HL-60 (cell line): ENCODE data around the gene SLC12A3.

ENCODE experiments used
- DNase-seq, 2 experiments: peaks; one replicate each; pipeline ENCODE4 v3.0.0-alpha.2; 2010 to 2020; ENCODE audit warnings: low read depth in 1 of 2, low spot score in 1 of 2
- H3K27ac ChIP-seq: fragments of 250-450 bp; sonication (Bioruptor Pico); replicated peaks from 2 replicates; pipeline ENCODE4 v1.5.1; 2020; ENCODE audit warnings: mild to moderate bottlenecking, moderate library complexity
- H3K27me3 ChIP-seq: fragments of 250-450 bp; sonication (Bioruptor Pico); 2 replicates; pipeline ENCODE4 v1.5.1; 2021; ENCODE audit warnings: mild to moderate bottlenecking, moderate library complexity; ENCODE audit not compliant: insufficient read depth, poor library complexity, severe bottlenecking
- H3K4me3 ChIP-seq: replicated peaks from 2 replicates; pipeline ENCODE4 v1.5.1; 2011; ENCODE audit warnings: mild to moderate bottlenecking, control low read depth, low read length; ENCODE audit not compliant: insufficient read depth
- GABPA ChIP-seq: IDR thresholded peaks from 2 replicates; pipeline ENCODE4 v1.6.1; 2012; ENCODE audit warnings: low read depth
- POLR2AphosphoS5 ChIP-seq: IDR thresholded peaks from 2 replicates; pipeline ENCODE4 v1.6.1; 2012; ENCODE audit warnings: low read depth
- SPI1 ChIP-seq: IDR thresholded peaks from 2 replicates; pipeline ENCODE4 v1.6.1; 2012; ENCODE audit warnings: low read depth, mild to moderate bottlenecking, borderline replicate concordance
- TF ChIP-seq, protein P1 (sequence below): IDR thresholded peaks from 2 replicates; pipeline ENCODE4 v1.6.1; 2012; ENCODE audit warnings: low read depth; ENCODE audit not compliant: insufficient replicate concordance
- TF ChIP-seq, protein P2 (sequence below): IDR thresholded peaks from one replicate; pipeline ENCODE4 v1.5.1; 2011; ENCODE audit warnings: low read length, control low read depth, inconsistent platforms; ENCODE audit not compliant: insufficient read depth

Gene SLC12A3

DNA sequence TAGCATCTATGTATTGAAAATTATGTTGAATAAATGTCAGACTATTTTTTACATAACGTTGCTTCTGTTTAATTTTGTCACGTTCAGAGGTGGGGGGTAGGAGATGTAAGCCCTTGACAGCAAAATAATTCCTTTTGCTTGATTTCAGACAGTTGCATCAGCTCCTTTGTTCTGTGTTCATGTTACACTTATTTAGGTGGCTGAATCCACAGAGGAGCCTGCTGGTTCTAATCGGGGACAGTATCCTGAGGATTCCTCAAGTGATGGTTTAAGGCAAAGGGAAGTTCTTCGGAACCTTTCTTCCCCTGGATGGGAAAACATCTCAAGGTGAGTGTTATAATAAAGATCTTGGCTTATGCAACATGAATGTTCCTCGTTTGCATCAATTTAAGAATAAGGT is 71.5 kb downstream of the SLC12A3 start:
- no peak for TF ChIP-seq SPI1
- no peaks in the 10 kb centered on the region for H3K27me3 ChIP-seq
- no peak for DNase-seq
- H3K4me3 ChIP-seq: no peak overlapping the region
- H3K27ac ChIP-seq: no peak overlapping the region

DNA sequence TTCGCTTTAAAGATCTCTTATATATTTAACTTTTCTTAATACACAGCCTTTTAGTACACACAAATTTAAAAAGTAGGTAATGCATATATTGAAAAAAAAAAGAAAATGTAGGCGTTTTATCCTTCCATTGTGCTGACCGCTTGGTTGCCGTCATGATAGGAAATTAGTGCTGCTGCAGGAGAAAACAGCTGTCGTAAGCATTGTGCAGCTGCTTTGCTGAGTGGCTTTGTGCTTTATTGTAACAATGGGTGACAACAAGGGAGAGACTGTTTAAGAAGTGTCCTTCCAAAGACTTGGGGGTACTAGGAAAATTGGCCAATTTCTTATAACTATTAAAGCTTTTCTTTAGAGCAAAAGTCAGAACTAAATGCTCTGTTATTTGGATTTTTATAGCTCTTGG is 71.9 kb downstream of the SLC12A3 start:
- no peak for TF ChIP-seq POLR2AphosphoS5
- no peak for TF ChIP-seq SPI1
- no peak for TF ChIP-seq GABPA
- TF ChIP-seq, protein P1, sequence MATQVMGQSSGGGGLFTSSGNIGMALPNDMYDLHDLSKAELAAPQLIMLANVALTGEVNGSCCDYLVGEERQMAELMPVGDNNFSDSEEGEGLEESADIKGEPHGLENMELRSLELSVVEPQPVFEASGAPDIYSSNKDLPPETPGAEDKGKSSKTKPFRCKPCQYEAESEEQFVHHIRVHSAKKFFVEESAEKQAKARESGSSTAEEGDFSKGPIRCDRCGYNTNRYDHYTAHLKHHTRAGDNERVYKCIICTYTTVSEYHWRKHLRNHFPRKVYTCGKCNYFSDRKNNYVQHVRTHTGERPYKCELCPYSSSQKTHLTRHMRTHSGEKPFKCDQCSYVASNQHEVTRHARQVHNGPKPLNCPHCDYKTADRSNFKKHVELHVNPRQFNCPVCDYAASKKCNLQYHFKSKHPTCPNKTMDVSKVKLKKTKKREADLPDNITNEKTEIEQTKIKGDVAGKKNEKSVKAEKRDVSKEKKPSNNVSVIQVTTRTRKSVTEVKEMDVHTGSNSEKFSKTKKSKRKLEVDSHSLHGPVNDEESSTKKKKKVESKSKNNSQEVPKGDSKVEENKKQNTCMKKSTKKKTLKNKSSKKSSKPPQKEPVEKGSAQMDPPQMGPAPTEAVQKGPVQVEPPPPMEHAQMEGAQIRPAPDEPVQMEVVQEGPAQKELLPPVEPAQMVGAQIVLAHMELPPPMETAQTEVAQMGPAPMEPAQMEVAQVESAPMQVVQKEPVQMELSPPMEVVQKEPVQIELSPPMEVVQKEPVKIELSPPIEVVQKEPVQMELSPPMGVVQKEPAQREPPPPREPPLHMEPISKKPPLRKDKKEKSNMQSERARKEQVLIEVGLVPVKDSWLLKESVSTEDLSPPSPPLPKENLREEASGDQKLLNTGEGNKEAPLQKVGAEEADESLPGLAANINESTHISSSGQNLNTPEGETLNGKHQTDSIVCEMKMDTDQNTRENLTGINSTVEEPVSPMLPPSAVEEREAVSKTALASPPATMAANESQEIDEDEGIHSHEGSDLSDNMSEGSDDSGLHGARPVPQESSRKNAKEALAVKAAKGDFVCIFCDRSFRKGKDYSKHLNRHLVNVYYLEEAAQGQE: no peak
- TF ChIP-seq, protein P2, sequence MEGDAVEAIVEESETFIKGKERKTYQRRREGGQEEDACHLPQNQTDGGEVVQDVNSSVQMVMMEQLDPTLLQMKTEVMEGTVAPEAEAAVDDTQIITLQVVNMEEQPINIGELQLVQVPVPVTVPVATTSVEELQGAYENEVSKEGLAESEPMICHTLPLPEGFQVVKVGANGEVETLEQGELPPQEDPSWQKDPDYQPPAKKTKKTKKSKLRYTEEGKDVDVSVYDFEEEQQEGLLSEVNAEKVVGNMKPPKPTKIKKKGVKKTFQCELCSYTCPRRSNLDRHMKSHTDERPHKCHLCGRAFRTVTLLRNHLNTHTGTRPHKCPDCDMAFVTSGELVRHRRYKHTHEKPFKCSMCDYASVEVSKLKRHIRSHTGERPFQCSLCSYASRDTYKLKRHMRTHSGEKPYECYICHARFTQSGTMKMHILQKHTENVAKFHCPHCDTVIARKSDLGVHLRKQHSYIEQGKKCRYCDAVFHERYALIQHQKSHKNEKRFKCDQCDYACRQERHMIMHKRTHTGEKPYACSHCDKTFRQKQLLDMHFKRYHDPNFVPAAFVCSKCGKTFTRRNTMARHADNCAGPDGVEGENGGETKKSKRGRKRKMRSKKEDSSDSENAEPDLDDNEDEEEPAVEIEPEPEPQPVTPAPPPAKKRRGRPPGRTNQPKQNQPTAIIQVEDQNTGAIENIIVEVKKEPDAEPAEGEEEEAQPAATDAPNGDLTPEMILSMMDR: no peak
- Histone ChIP-seq H3K4me3 (no peak overlapping the region), H3K27me3 (no peaks in the 10 kb centered on the region), H3K27ac (no peak overlapping the region)
- DNase-seq: no peak

DNA sequence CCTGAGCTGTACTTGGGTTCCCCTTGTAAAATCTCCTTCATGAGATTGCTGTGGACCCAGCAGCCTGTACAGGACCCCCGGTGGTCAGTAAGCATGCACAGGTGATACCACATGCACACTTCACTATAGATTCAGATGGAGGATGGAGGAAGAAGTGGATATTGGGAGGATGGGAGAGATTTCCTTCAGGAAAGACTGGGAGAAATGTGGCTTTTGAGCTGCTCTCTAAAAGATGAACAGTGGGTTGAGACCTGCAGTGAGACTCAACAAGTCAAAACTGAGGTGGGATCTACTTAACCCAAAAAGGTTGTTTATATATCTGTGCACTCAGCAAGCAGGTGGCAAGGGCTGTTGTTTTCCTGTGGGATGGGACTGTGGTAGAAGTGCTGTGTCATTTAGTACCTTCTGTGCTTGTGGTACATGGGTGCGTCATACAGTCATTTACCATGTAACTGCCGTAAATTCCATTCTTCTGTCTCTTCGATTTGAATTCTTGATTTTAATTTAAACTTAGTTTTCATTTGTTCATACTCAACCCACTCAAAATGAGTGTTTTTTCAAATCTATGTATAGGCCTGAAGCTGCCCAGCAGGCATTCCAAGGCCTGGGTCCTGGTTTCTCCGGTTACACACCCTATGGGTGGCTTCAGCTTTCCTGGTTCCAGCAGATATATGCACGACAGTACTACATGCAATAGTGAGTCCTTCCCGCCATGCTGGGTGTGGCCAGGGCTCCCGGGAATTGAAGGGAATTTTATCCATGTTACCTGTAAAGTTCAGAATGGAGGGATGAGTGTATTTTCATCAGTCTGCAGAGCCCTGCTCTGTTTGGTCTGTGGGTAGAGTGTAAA is 73.9 kb downstream of the SLC12A3 start:
- no peaks in the 10 kb centered on the region for H3K27me3 ChIP-seq
- DNase-seq: no peak
- H3K4me3 ChIP-seq: no peak overlapping the region
- TF ChIP-seq, protein P1: no peak
- TF ChIP-seq GABPA: no peak
- TF ChIP-seq, protein P2: no peak
- TF ChIP-seq POLR2AphosphoS5: no peak; the same call in 1 of the 2 replicates
- no peak for TF ChIP-seq SPI1
- H3K27ac ChIP-seq: no peak overlapping the region

DNA sequence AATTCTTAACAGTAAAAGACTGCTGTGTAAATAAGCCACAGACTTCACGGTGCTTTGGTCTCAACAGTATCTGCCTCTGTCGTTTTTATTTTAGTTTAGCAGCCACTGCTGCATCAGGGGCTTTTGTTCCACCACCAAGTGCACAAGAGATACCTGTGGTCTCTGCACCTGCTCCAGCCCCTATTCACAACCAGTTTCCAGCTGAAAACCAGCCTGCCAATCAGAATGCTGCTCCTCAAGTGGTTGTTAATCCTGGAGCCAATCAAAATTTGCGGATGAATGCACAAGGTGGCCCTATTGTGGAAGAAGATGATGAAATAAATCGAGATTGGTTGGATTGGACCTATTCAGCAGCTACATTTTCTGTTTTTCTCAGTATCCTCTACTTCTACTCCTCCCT is 74.8 kb downstream of the SLC12A3 start:
- H3K27me3 ChIP-seq: no peaks in the 10 kb centered on the region
- no peak overlapping the region for H3K27ac ChIP-seq
- no peak overlapping the region for H3K4me3 ChIP-seq
- TF ChIP-seq SPI1: no peak
- TF ChIP-seq, protein P1: no peak
- TF ChIP-seq, protein P2: no peak
- no peak for TF ChIP-seq POLR2AphosphoS5
- no peak for TF ChIP-seq GABPA
- DNase-seq: no peak
